Fibroblast of lung (primary cell): ENCODE data around the gene KDR. TPM values are rescaled to one million over a fixed set of nuclear protein-coding genes. Genes with fewer than 3 reads are reported as not detected.

Experiments used
- DNase-seq, 2 donors: peaks; one replicate each; pipeline versions ENCODE4 v3.0.0 to v3.0.0-alpha.2; 2010; ENCODE audit warnings: low read depth in 2 of 2
- H2AFZ ChIP-seq: 2 replicates; pipeline ENCODE4 v1.5.1; 2012; ENCODE audit warnings: low read length, control low read depth, inconsistent platforms
- H3K27ac ChIP-seq: 2 replicates; pipeline ENCODE4 v1.5.1; 2011; ENCODE audit warnings: low read length, control low read depth; ENCODE audit not compliant: insufficient read depth
- H3K27me3 ChIP-seq: 2 replicates; pipeline ENCODE4 v1.5.1; 2011; ENCODE audit warnings: mild to moderate bottlenecking, low read length; ENCODE audit not compliant: control insufficient read depth, insufficient read depth
- H3K36me3 ChIP-seq: 2 replicates; pipeline ENCODE4 v1.5.1; 2011; ENCODE audit warnings: low read length; ENCODE audit not compliant: control insufficient read depth, insufficient read depth
- H3K4me1 ChIP-seq: 2 replicates; pipeline ENCODE4 v1.5.1; 2011; ENCODE audit warnings: low read length; ENCODE audit not compliant: control insufficient read depth, insufficient read depth; ENCODE audit errors: extremely low read depth
- H3K4me2 ChIP-seq: 2 replicates; pipeline ENCODE4 v1.5.1; 2011; ENCODE audit warnings: low read length, control low read depth; ENCODE audit not compliant: insufficient read depth; ENCODE audit errors: extremely low read depth
- H3K4me3 ChIP-seq, 4 experiments: fragments of 200-600 bp in 1 of 4; sonication (generic) in 1 of 4; replicated peaks in 1 of 4; 2 replicates each; pipeline ENCODE4 v1.5.1; 2011 to 2016; ENCODE audit warnings: low read length in 4 of 4, low read depth in 3 of 4, mild to moderate bottlenecking in 3 of 4, control low read depth in 2 of 4, inconsistent platforms in 1 of 4, mixed read lengths in 1 of 4; ENCODE audit not compliant: insufficient read depth in 1 of 4; ENCODE audit errors: control extremely low read depth in 1 of 4
- H3K79me2 ChIP-seq: 2 replicates; pipeline ENCODE4 v1.5.1; 2012; ENCODE audit warnings: mild to moderate bottlenecking, low read length, inconsistent platforms; ENCODE audit not compliant: control insufficient read depth, insufficient read depth
- H3K9ac ChIP-seq: 2 replicates; pipeline ENCODE4 v1.5.1; 2011; ENCODE audit warnings: mild to moderate bottlenecking, low read length, control low read depth; ENCODE audit not compliant: insufficient read depth
- H3K9me3 ChIP-seq: 2 replicates; pipeline ENCODE4 v1.5.1; 2012; ENCODE audit warnings: low read depth, low read length; ENCODE audit not compliant: control insufficient read depth, insufficient read depth
- H4K20me1 ChIP-seq: 2 replicates; pipeline ENCODE4 v1.5.1; 2011; ENCODE audit warnings: low read length; ENCODE audit not compliant: control insufficient read depth, insufficient read depth; ENCODE audit errors: extremely low read depth
- EZH2 ChIP-seq: IDR thresholded peaks from 2 replicates; pipeline ENCODE4 v1.5.1; 2012; ENCODE audit warnings: low read length, control low read depth, mild to moderate bottlenecking; ENCODE audit errors: missing control alignments
- polyA minus RNA-seq: library from RNA; depleted of rRNA, polyadenylated mRNA; stranded (reverse); fragments of >200 nt; gene quantifications from 2 replicates; pipeline ENCODE4 v1.2.3, GENCODE V29; 2011; ENCODE audit warnings: low replicate concordance
- polyA plus RNA-seq, 2 donors: library from polyadenylated mRNA; depleted of rRNA in 1 of 2; stranded (reverse) in 1 of 2; unstranded in 1 of 2; fragments of >200 nt; gene quantifications; 2 replicates each; pipeline ENCODE4 v1.2.1, GENCODE V29; 2011 to 2012; ENCODE audit warnings: missing spikeins in 1 of 2
- total RNA-seq: library from RNA; depleted of rRNA; stranded (reverse); fragments of >200 nt; gene quantifications from 2 replicates; pipeline ENCODE4 v1.2.1, GENCODE V29; 2014
- TF ChIP-seq, protein P1 (sequence below), 2 donors: IDR thresholded peaks in 1 of 2; conservative IDR thresholded peaks in 1 of 2; 1 replicate in 1 of 2; 2 replicates in 1 of 2; pipeline ENCODE4 v1.5.1; 2011 to 2012; ENCODE audit warnings: low read length in 2 of 2, control low read depth in 1 of 2, inconsistent platforms in 1 of 2, low read depth in 1 of 2, mild to moderate bottlenecking in 1 of 2

KDR gene
- total RNA-seq = 0.26 TPM in 1 of 2 replicates, not detected in the other
- polyA plus RNA-seq = 0.05 and 0.12 TPM in 2 replicates
- 0.05 and 0.06 TPM in 2 replicates for polyA plus RNA-seq (2012)
- polyA minus RNA-seq = not detected in 2 replicates

DNA sequence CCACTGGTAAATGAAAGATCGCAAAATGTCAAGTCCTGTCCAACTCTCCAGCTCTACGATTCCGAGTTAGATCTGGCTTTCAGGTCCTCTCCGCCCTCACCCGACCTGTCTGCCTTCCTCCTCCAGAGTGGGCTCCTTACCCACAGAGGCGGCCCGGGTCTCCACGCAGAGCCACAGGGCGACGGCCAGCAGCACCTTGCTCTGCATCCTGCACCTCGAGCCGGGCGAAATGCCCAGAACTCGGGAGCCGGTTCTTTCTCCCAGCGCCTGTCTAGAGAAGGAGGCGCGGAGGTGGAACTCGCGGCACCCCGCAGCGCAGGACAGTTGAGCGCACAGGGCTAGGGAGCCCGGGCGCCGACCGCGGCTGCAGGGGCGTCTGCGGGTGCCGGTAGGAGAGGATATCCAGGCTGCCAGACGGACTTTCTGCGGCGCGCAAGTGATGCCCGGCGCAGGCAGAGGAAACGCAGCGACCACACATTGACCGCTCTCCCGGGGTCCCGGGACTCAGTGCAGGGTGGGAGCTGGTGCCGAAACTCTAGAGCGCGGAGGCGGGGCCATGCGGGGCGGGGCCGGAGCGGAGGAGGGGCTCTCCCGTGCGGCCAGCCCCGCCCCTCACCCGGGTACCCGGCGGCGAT lies at the start of gene KDR:
Gene KDR (minus strand): TSS at position 509 of the 635 bp plus-strand sequence. CDS start 302 bp downstream, at position 207.
- peak within 1 kb of the TSS; percentile 65 for H2AFZ ChIP-seq
- H3K27me3 ChIP-seq = peaks cover 13% of the 10 kb centered on the region

DNA sequence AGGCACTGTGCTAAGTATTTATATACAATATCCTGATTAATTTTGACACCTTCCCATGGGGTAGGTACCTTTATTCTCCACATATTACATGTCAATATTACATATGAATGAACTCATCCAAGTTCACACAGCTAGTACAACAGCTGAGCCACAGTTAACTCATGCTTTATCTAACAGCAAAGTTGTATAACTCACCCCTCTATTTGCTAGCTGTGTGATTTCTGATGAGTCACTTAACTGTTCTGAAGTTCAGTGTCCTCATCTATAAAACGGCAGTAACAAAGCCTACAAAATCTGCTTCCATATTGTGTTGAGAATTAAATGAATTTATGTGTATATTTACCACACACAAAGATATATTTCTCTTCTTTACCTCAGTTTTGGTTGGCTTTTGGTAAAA lies 48.2 kb upstream of the KDR start:
- no peak overlapping the region for H3K4me3 ChIP-seq
- no peak for TF ChIP-seq EZH2
- TF ChIP-seq, protein P1, sequence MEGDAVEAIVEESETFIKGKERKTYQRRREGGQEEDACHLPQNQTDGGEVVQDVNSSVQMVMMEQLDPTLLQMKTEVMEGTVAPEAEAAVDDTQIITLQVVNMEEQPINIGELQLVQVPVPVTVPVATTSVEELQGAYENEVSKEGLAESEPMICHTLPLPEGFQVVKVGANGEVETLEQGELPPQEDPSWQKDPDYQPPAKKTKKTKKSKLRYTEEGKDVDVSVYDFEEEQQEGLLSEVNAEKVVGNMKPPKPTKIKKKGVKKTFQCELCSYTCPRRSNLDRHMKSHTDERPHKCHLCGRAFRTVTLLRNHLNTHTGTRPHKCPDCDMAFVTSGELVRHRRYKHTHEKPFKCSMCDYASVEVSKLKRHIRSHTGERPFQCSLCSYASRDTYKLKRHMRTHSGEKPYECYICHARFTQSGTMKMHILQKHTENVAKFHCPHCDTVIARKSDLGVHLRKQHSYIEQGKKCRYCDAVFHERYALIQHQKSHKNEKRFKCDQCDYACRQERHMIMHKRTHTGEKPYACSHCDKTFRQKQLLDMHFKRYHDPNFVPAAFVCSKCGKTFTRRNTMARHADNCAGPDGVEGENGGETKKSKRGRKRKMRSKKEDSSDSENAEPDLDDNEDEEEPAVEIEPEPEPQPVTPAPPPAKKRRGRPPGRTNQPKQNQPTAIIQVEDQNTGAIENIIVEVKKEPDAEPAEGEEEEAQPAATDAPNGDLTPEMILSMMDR (conservative IDR thresholded peaks at IDR 0.05 in 1 of 2, IDR thresholded peaks at IDR 0.05 in 1 of 2; ENCODE audit: low read depth in 1 of 2, low read length in 2 of 2) = no peak
- H3K9ac ChIP-seq = no peak overlapping the region
- peak; percentile 51 to 81 for DNase-seq
- H4K20me1 ChIP-seq = no peaks in the 10 kb centered on the region
- no peak overlapping the region for H2AFZ ChIP-seq
- H3K4me2 ChIP-seq = no peak overlapping the region
- peaks cover 11% of the 10 kb centered on the region for H3K4me1 ChIP-seq
- H3K79me2 ChIP-seq = no peaks in the 10 kb centered on the region
- H3K36me3 ChIP-seq = no peaks in the 10 kb centered on the region
- H3K9me3 ChIP-seq = no peaks in the 10 kb centered on the region
- H3K27me3 ChIP-seq = no peaks in the 10 kb centered on the region
- no peak overlapping the region for H3K27ac ChIP-seq

More for the DNA sequence above, at the start of gene KDR:
- Histone ChIP-seq H3K79me2 (no peaks in the 10 kb centered on the region), H3K4me2 (peak within 1 kb of the TSS; percentile 85), H3K9me3 (no peaks in the 10 kb centered on the region), H3K4me3 (peak within 1 kb of the TSS; percentile 58 to 64 (median 62)), H3K9ac (no peak within 1 kb of the TSS), H3K4me1 (no peaks in the 10 kb centered on the region), H4K20me1 (no peaks in the 10 kb centered on the region), H3K36me3 (no peaks in the 10 kb centered on the region), H3K27ac (no peak within 1 kb of the TSS)
- TF ChIP-seq, protein P1 (conservative IDR thresholded peaks at IDR 0.05 in 1 of 2, IDR thresholded peaks at IDR 0.05 in 1 of 2; ENCODE audit: low read depth in 1 of 2, low read length in 2 of 2) = no peak
- no peak for TF ChIP-seq EZH2
- DNase-seq = peak; percentile 14 to 41

DNA sequence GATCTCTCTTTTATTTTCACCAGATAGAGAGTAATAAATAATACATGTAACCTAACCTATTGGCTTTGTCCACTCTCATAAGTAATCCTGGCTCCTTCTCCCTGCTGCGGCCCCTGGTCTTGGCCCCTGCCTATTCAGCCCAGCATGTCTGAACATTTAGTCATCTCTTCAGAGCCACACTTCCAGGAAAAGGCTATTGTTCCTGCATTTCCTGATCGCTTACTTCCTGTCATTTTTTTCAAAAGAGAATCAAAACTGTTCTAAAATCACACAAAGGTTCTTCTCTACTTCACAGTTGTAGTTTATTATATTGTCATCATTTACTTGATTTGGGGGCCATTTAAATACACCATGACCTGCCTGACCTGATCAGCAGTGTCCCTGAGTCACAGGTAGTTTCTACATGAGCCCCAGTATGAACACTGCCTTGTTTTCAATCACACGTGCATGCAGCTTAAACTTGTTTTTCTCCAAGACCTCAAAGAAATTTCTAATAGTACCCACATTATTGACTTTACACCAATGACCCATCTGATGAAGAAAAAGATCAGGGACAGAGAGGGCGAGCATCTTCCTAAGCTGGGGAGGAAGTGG lies 47.4 kb upstream of the KDR start:
- Histone ChIP-seq H3K4me3 (no peak overlapping the region), H3K79me2 (no peaks in the 10 kb centered on the region), H3K27ac (no peak overlapping the region), H3K4me2 (no peak overlapping the region), H2AFZ (no peak overlapping the region), H3K9me3 (no peaks in the 10 kb centered on the region), H3K9ac (no peak overlapping the region), H3K27me3 (no peaks in the 10 kb centered on the region), H3K36me3 (no peaks in the 10 kb centered on the region), H3K4me1 (peaks cover 11% of the 10 kb centered on the region), H4K20me1 (no peaks in the 10 kb centered on the region)
- TF ChIP-seq, protein P1 (conservative IDR thresholded peaks at IDR 0.05 in 1 of 2, IDR thresholded peaks at IDR 0.05 in 1 of 2; ENCODE audit: low read depth in 1 of 2, low read length in 2 of 2) = no peak
- TF ChIP-seq EZH2 = no peak
- peak; percentile 31 to 76 for DNase-seq
